HepG2 (cell line): Measurements from ENCODE around the gene GHR. TPM values are rescaled to one million over a fixed set of nuclear protein-coding genes. Genes with fewer than 3 reads are reported as not detected.

Experiments
- ATAC-seq: fragments of 200-7000 bp; cut with Tn5 transposase; 3 replicates; pipeline ENCODE4 v1.9.1; 2020; ENCODE audit warnings: mild to moderate bottlenecking, moderate library complexity
- BruUV-seq: library from RNA; stranded (reverse); fragments of 400-500 nt; replicated peaks from 2 replicates; lab custom pipeline; 2021; lab: Mats Ljungman, UMichigan
- CTCF ChIA-PET: fragments of 300-600 bp; formaldehyde crosslinking; extraction: SDS; loops from one replicate; lab custom pipeline; 2021; ENCODE audit warnings: low total read pairs, inconsistent platforms, low intra/inter-chr PET ratio; lab: Yijun Ruan, JAX
- POLR2A ChIA-PET: fragments of 350-600 bp; sonication (Branson Sonifier 250); formaldehyde crosslinking; loops from one replicate; lab custom pipeline; 2020; ENCODE audit warnings: antibody characterized with exemption, inconsistent platforms; lab: Yijun Ruan, JAX
- DNase-seq: peaks from one replicate; pipeline ENCODE4 v3.0.0-alpha.2; 2015; ENCODE audit warnings: low spot score
- FAIRE-seq: peaks from 3 replicates; lab custom pipeline; 2011; peaks lifted over from hg19 to GRCh38; lab: Jason Lieb, UNC
- H2AFZ ChIP-seq: one replicate; pipeline ENCODE4 v1.6.1; 2011; ENCODE audit warnings: low read length, inconsistent platforms
- H3K27ac ChIP-seq: fragments of 300-600 bp; 3 replicates; pipeline ENCODE4 v1.8.0; 2011; ENCODE audit warnings: mixed run types, mild to moderate bottlenecking, mixed read lengths, low read length, inconsistent platforms; ENCODE audit not compliant: insufficient read depth; ENCODE audit errors: extremely low read length
- H3K27me3 ChIP-seq, 2 experiments: fragments of 200-600 bp in 1 of 2; 2 replicates in 1 of 2; 3 replicates in 1 of 2; pipeline versions ENCODE4 v1.6.0 to v1.8.0; 2011; ENCODE audit warnings: low read length in 2 of 2, mild to moderate bottlenecking in 2 of 2, moderate library complexity in 2 of 2, inconsistent platforms in 1 of 2; ENCODE audit not compliant: insufficient read depth in 2 of 2, control insufficient read depth in 1 of 2
- H3K36me3 ChIP-seq, 2 experiments: fragments of 200-600 bp in 1 of 2; replicated peaks in 1 of 2; 2 replicates in 1 of 2; 3 replicates in 1 of 2; pipeline versions ENCODE4 v1.5.1 to v1.8.0; 2011; ENCODE audit warnings: low read length in 2 of 2, inconsistent platforms in 1 of 2; ENCODE audit not compliant: insufficient read depth in 2 of 2, control insufficient read depth in 1 of 2
- H3K4me1 ChIP-seq: 2 replicates; pipeline ENCODE4 v1.5.1; 2012; ENCODE audit warnings: low read length, inconsistent platforms; ENCODE audit not compliant: insufficient read depth
- H3K4me2 ChIP-seq: 2 replicates; pipeline ENCODE4 v1.6.0; 2011; ENCODE audit warnings: low read depth, low read length, inconsistent platforms
- H3K4me3 ChIP-seq, 3 experiments: fragments of 200-600 bp in 1 of 3; sonication (generic), shearing (Covaris generic) in 1 of 3; replicated peaks in 1 of 3; 2 replicates each; pipeline ENCODE4 v1.5.1; 2011 to 2016; ENCODE audit warnings: low read length in 3 of 3, inconsistent platforms in 2 of 3, low read depth in 2 of 3, mild to moderate bottlenecking in 2 of 3, control low read depth in 1 of 3, mixed read lengths in 1 of 3; ENCODE audit not compliant: insufficient read depth in 1 of 3
- H3K79me2 ChIP-seq: one replicate; pipeline ENCODE4 v1.6.1; 2011; ENCODE audit warnings: low read length, inconsistent platforms; ENCODE audit not compliant: insufficient read depth
- H3K9ac ChIP-seq: 2 replicates; pipeline ENCODE4 v1.6.0; 2011; ENCODE audit warnings: mild to moderate bottlenecking, low read depth, low read length, inconsistent platforms; ENCODE audit not compliant: insufficient read depth
- H3K9me3 ChIP-seq: 2 replicates; pipeline ENCODE4 v1.5.1; 2012; ENCODE audit warnings: mild to moderate bottlenecking, low read length
- H4K20me1 ChIP-seq: 2 replicates; pipeline ENCODE4 v1.6.0; 2011; ENCODE audit warnings: inconsistent platforms, mild to moderate bottlenecking, low read length, moderate library complexity; ENCODE audit not compliant: insufficient read depth
- CC2D1A ChIP-seq: sonication (generic); formaldehyde crosslinking; IDR thresholded peaks from 2 replicates; pipeline ENCODE4 v1.8.1; 2023; ENCODE audit warnings: mild to moderate bottlenecking, missing genetic modification reagents
- FOXO1 ChIP-seq: sonication (generic); formaldehyde crosslinking; IDR thresholded peaks from 2 replicates; pipeline ENCODE4 v1.4.0; 2020; ENCODE audit warnings: missing genetic modification reagents
- KDM5A ChIP-seq: fragments of 200-600 bp; sonication (generic); IDR thresholded peaks from 2 replicates; pipeline ENCODE4 v1.7.0; 2018; ENCODE audit warnings: antibody characterized with exemption, mild to moderate bottlenecking, low read length, borderline replicate concordance
- NFE2L2 ChIP-seq: fragments of 150-350 bp; IDR thresholded peaks from 2 replicates; pipeline ENCODE4 v1.6.1; 2014; ENCODE audit warnings: low read length
- ONECUT2 ChIP-seq: sonication (generic); formaldehyde crosslinking; IDR thresholded peaks from 2 replicates; pipeline ENCODE4 v1.4.0; 2020; ENCODE audit warnings: missing genetic modification reagents
- RNF2 ChIP-seq: fragments of 450-650 bp; conservative IDR thresholded peaks from 2 replicates; pipeline ENCODE4 v1.6.1; 2016; ENCODE audit warnings: low read depth
- RORA ChIP-seq: sonication (generic); formaldehyde crosslinking; IDR thresholded peaks from 2 replicates; pipeline ENCODE4 v1.5.0; 2020; ENCODE audit warnings: mild to moderate bottlenecking, missing genetic modification reagents, moderate library complexity
- SP1 ChIP-seq, 2 experiments: fragments of 450-650 bp in 1 of 2; sonication (generic) in 1 of 2; formaldehyde crosslinking in 1 of 2; IDR thresholded peaks; 2 replicates each; pipeline versions ENCODE4 v1.4.0 to v1.6.1; 2016 to 2020; ENCODE audit warnings: missing genetic modification reagents in 1 of 2
- THYN1 ChIP-seq: sonication (generic); formaldehyde crosslinking; IDR thresholded peaks from 2 replicates; pipeline ENCODE4 v1.8.1; 2023; ENCODE audit warnings: low read depth, mild to moderate bottlenecking, moderate library complexity, missing genetic modification reagents, borderline replicate concordance
- WGBS: methylation state at CpG from one replicate; pipeline ENCODE4 v1.1.6; 2017; ENCODE audit warnings: low lambda C conversion rate; 5-methylcytosine and 5-hydroxymethylcytosine counted together
- in situ Hi-C: cut with HindIII; loops from 2 replicates; pipeline ENCODE4 v1.10.0; 2017; ENCODE audit warnings: low pct_unique_long_range_greater_than_20kb; ENCODE audit not compliant: extremely low pct_ligation_motif_present
- intact Hi-C: fragments of 100-400 bp; cut with micrococcal nuclease; formaldehyde crosslinking; loops from one replicate; pipeline ENCODE4 v1.10.0; 2022; ENCODE audit not compliant: unreplicated experiment
- polyA plus RNA-seq, 8 experiments: library from polyadenylated mRNA; depleted of rRNA in 3 of 8; stranded (reverse) in 7 of 8; unstranded in 1 of 8; fragments of >200 nt; fragmentation: Illumina TruSeq in 4 of 8; extraction: Trizol in 4 of 8; gene quantifications; 2 replicates each; pipeline versions ENCODE4 v1.2.1 to v1.2.3, GENCODE V29; 2011 to 2016; ENCODE audit warnings: low read depth in 4 of 8, missing spikeins in 1 of 8, mixed read lengths in 1 of 8; ENCODE audit not compliant: insufficient read depth in 1 of 8
- total RNA-seq, 5 experiments: library from RNA; depleted of rRNA; stranded (reverse); fragments of >200 nt; fragmentation: Illumina TruSeq; extraction: Trizol; gene quantifications; 2 replicates each; pipeline ENCODE4 v1.2.3, GENCODE V29; 2016; ENCODE audit warnings: low read depth in 1 of 5
- TF ChIP-seq, protein P1 (sequence below): sonication (generic); formaldehyde crosslinking; conservative IDR thresholded peaks from 2 replicates; pipeline ENCODE4 v1.4.0; 2020; ENCODE audit warnings: mild to moderate bottlenecking, missing genetic modification reagents, moderate library complexity

Gene GHR
- total and polyA plus RNA-seq, 2 of the 13 experiments (the other 11 are each of a cell fraction or from before 2014, with no cell fraction given), result 0.07 TPM; not detected in 1

DNA sequence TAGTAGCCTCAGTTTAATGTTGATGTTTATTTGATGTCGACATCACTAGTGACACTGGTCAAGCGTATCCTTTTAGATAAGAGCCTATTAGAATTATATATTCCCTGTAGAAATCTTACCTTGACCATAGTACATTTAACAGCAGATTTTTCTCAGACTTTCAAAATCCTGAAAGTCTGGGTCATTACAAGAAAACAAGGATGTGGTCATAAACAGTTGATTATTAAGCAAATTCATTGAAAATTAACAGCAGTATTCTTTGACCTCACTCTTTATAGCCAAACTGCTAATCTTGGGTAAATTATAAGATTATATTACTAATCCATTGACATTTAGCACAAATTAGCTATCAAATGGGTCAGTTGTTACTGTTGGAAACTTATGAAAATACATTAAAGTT, 83.4 kb downstream of the GHR start (continued):
- TF ChIP-seq, protein P1, sequence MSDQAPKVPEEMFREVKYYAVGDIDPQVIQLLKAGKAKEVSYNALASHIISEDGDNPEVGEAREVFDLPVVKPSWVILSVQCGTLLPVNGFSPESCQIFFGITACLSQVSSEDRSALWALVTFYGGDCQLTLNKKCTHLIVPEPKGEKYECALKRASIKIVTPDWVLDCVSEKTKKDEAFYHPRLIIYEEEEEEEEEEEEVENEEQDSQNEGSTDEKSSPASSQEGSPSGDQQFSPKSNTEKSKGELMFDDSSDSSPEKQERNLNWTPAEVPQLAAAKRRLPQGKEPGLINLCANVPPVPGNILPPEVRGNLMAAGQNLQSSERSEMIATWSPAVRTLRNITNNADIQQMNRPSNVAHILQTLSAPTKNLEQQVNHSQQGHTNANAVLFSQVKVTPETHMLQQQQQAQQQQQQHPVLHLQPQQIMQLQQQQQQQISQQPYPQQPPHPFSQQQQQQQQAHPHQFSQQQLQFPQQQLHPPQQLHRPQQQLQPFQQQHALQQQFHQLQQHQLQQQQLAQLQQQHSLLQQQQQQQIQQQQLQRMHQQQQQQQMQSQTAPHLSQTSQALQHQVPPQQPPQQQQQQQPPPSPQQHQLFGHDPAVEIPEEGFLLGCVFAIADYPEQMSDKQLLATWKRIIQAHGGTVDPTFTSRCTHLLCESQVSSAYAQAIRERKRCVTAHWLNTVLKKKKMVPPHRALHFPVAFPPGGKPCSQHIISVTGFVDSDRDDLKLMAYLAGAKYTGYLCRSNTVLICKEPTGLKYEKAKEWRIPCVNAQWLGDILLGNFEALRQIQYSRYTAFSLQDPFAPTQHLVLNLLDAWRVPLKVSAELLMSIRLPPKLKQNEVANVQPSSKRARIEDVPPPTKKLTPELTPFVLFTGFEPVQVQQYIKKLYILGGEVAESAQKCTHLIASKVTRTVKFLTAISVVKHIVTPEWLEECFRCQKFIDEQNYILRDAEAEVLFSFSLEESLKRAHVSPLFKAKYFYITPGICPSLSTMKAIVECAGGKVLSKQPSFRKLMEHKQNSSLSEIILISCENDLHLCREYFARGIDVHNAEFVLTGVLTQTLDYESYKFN, result no peak
- TF ChIP-seq RORA (CRISPR knock-in tag) (no peak), CC2D1A (CRISPR knock-in tag) (no peak), ONECUT2 (CRISPR knock-in tag) (no peak)
- TF ChIP-seq, all 625 proteins: peak for 0

DNA sequence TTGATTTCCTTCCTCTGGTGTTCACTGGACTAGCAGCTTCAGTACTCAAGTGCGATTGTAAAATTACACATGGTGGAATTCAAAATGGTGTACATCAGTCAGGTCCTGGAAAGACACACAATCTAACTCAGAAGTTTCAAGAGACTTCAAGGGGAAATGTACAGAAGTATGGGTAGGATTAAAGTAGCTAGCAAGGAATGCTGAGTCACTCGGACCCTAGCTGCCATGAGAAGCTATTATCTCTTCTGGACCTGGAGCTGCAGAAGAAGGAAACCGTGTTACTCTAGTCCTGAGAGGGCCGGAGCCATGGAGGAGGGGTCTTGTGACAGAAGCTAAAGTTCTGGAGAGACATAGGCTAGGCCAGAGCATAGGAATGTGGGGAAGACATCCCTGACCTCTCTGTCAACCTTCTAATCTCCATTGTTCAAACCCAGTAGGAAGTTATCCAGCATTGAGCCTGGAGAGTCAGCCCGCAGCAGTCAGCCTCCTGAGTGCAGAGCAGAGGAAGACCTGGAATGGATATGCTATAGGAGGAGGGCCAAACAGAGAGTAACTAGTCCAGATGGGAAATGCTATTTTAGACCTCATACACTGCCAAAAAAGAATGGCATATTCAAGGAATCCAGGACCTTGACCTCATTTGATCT, 84.3 kb downstream of the GHR start:
- intact Hi-C loops, result no loop called here
- Histone ChIP-seq H3K9me3 (no peaks in the 10 kb centered on the region), H3K4me1 (no peaks in the 10 kb centered on the region), H3K9ac (no peak overlapping the region), H2AFZ (no peak overlapping the region), H3K27ac (no peak overlapping the region), H4K20me1 (no peaks in the 10 kb centered on the region), H3K36me3 (no peaks in the 10 kb centered on the region), H3K79me2 (no peaks in the 10 kb centered on the region), H3K27me3 (no peaks in the 10 kb centered on the region), H3K4me3 (no peak overlapping the region), H3K4me2 (no peak overlapping the region)
- BruUV-seq, result no TSS peak
- WGBS, result 29% methylated on average over 5 of the region's 5 CpGs
- ATAC-seq (no peak; the same call in 2 of the 3 replicates), DNase-seq (no peak), FAIRE-seq (no peak)
- TF ChIP-seq THYN1 (CRISPR knock-in tag) (no peak), FOXO1 (CRISPR knock-in tag) (no peak), RNF2 (no peak), SP1 (IDR thresholded peaks at IDR 0.05) (no peak), SP1 (CRISPR knock-in tag; IDR thresholded peaks at IDR 0.05) (no peak), NFE2L2 (peak; percentile 31; the same call in 1 of the 2 replicates), KDM5A (no peak)
- CTCF ChIA-PET, result no interaction called here
- in situ Hi-C loops, result no loop called here
- POLR2A ChIA-PET, result no interaction called here
